Omental fat pad (tissue), 4 donors: ENCODE data around the gene CSAD. TPM values are rescaled to one million over a fixed set of nuclear protein-coding genes. Genes with fewer than 3 reads are reported as not detected.

Experiments
- ATAC-seq: fragments of 150-250 bp; one replicate; pipeline ENCODE4 v1.9.1; 2016; ENCODE audit warnings: mild to moderate bottlenecking, moderate library complexity; ENCODE audit not compliant: low FRiP score
- DNase-seq: peaks from one replicate; pipeline ENCODE4 v3.0.0-alpha.2; 2019; ENCODE audit warnings: low spot score
- CTCF ChIP-seq, 3 donors: fragments of 450-650 bp; IDR thresholded peaks; one replicate each; pipeline ENCODE4 v1.5.1; 2016 to 2017; ENCODE audit warnings: antibody characterized with exemption in 3 of 3, mild to moderate bottlenecking in 3 of 3, moderate library complexity in 2 of 3
- total RNA-seq, 4 donors: library from RNA; depleted of rRNA; stranded (reverse); fragments of >200 nt; gene quantifications; one replicate each; pipeline ENCODE4 v1.1.0, GENCODE V29; 2016

Gene CSAD
- total RNA-seq, 4 donors from 2014 or later, result 71.1 to 118 (median 81.7) TPM

- TF ChIP-seq CTCF (IDR thresholded peaks at IDR 0.05), result no peak
- DNase-seq, result no peak
- ATAC-seq, result no peak
These were observed 31.0 kb upstream of the CSAD start for GRCh38 chr12:53211476-53212381.

DNA sequence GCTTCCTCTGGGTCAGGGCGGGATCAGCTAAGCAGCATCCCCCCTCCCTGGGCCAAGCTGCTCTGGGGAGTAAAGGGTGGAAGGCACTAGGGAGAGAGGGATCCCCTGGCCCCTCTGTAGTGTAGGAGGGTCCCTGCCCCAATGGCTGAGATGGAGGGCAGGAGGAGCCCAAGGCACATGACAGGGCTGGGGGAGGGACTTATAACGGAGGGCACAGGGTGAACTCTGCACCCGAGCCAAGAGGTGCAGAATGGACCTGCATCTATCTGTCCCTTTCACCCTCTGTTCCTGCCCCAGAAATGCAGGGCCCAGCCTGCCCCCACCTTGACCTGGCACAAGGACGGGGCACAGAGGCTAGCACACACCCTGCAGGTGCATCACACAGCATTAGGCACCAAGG, 30.1 kb upstream of the CSAD start:
- TF ChIP-seq CTCF (IDR thresholded peaks at IDR 0.05), result no peak
- ATAC-seq, result no peak
- no peak for DNase-seq

DNA sequence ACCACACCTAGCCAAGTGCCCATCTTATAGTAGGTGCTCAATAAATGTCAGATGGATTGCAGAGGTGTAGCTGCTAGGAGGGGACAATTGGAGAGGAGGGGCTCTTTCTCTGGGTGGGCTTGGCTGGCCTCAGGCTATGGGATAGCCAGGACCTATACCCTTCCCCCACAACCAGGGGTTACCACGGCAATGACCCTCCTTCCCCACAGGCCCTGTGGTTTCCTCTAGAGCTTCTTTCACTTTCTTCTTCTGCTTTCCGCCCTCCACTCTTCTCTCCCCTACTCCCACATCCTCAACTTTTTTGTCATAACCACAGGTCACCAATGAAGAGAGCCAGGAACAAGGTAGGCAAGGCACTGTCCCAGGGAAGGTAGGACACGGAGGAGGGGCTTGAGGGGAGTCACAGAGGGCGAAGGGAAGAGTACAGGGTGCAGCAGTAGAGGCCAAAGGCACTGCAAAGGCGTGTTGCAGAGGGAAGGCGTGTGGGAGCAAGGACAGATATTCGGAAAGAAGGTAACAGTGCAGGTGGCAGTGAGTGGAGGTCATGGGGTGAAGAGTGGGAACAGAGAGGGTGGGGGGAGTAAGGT, 28.2 kb upstream of the CSAD start:
- no peak for DNase-seq
- no peak for TF ChIP-seq CTCF (IDR thresholded peaks at IDR 0.05)
- ATAC-seq, result no peak

GRCh38 chr12:53208435-53208834, 27.7 kb upstream of the CSAD start:
- no peak for ATAC-seq
- no peak for TF ChIP-seq CTCF (IDR thresholded peaks at IDR 0.05)
- no peak for DNase-seq

- DNase-seq (no peak), ATAC-seq (no peak)
- TF ChIP-seq CTCF (IDR thresholded peaks at IDR 0.05), result no peak
These were observed 26.3 kb upstream of the CSAD start, which contains the start of gene ITGB7 for GRCh38 chr12:53207042-53207441. Gene ITGB7, minus strand, starts transcription at chr12:53207251. Its CDS starts 6,808 bp downstream, at chr12:53200443.

GRCh38 chr12:53205747-53206419, 25.2 kb upstream of the CSAD start:
- no peak for ATAC-seq
- no peak for DNase-seq
- TF ChIP-seq CTCF (IDR thresholded peaks at IDR 0.05), result no peak
